ENCODE measurements around the gene ABITRAM. TPM values are rescaled to one million over a fixed set of nuclear protein-coding genes. Genes with fewer than 3 reads are reported as not detected.
"Not testable (repeated sequence)": the region's sequence is repeated elsewhere in the genome, so short reads cannot be mapped to it uniquely, and the experiment has no call there.

ABITRAM gene, protein sequence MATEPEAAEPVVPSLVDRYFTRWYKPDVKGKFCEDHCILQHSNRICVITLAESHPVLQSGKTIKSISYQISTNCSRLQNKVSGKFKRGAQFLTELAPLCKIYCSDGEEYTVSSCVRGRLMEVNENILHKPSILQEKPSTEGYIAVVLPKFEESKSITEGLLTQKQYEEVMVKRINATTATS
- total RNA-seq = 10 to 100 TPM; 11.6 to 14.8 TPM

DNA sequence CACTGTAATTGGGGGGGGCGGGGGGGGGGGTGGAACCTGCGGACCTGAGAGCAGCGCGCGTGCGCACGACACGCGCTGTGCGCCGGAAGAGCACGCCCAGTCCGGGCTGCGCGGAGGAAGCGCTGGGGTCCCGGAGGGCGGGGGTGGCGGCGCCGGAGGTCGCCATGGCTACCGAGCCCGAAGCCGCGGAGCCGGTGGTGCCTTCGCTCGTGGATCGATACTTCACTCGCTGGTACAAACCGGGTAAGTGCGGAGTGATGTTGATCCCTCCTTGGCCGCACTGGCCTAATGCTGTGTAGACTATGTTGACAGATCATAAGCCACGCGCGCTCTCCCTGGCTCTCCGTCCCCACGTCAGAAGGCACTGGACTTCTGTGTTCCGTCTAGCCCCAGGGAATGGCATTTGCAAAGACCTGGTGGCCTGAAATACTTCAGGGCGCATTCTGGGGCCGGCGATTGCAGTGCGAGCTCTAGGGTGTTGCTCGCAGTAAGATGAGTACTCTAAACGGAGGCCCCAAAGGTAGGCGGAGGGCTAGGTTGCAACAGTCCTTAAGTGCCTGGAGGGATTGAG lies at the start of gene ABITRAM:
TSS of gene ABITRAM (plus strand) at position 78 of the 571 bp plus-strand sequence. CDS start at position 165, 87 bp downstream.
- no peaks in the 10 kb centered on the region for H3K9me3 Mint-ChIP-seq
- ATAC-seq (replicated peaks) = peak; percentile 83
- peak within 1 kb of the TSS; percentile 98 for H3K27ac Mint-ChIP-seq
- H3K27me3 Mint-ChIP-seq = no peaks in the 10 kb centered on the region
- H3K4me3 Mint-ChIP-seq = peak within 1 kb of the TSS; percentile 86
- peaks cover 15% of the 10 kb centered on the region for H3K4me1 Mint-ChIP-seq
- H3K36me3 Mint-ChIP-seq (ENCODE audit: low read depth) = peaks cover 27% of the 10 kb centered on the region

GRCh38 chr9:108884701-108885100 lies 49.5 kb upstream of the ABITRAM start:
- peaks cover 15% of the 10 kb centered on the region for H3K4me1 Mint-ChIP-seq
- H3K27ac Mint-ChIP-seq = no peak overlapping the region
- H3K9me3 Mint-ChIP-seq = no peaks in the 10 kb centered on the region
- peaks cover 92% of the 10 kb centered on the region for H3K36me3 Mint-ChIP-seq (ENCODE audit: low read depth)
- no peak for ATAC-seq (replicated peaks)
- H3K27me3 Mint-ChIP-seq = no peaks in the 10 kb centered on the region
- no peak overlapping the region for H3K4me3 Mint-ChIP-seq

DNA sequence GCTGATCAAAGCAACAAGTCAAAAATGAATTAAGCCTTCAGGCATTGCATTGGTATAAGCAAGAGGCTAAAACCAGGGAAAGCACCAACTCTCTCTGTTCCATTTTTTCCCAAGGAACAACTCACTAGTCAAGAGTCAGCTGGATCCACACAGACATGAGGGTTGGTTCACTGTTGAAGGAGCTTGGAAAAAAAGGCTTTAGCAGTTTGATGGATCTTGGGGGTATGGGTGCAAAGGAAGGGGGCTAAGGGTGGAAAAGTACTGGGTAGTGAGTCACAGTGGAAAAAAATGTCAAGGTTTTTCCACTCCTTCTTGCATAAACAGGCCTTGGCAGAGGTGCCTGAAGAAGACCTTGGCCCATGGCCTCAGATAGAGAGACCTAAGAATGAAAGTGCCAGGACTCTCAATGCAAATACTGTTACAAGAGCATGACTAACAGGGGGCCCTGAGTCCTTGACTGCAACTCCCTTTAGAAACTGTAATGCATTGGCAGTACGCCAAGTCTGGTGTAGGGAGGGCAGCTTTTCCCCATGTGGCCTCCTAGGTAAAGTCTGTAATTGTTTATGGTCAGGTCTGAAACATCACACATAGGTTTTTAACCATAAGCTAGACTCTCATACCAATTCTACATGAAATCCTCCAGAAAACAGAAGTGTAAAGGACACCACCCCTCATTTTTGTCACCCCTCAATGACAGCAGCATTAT lies 48.4 kb upstream of the ABITRAM start:
- H3K4me3 Mint-ChIP-seq = peak overlapping the region; percentile 42

DNA sequence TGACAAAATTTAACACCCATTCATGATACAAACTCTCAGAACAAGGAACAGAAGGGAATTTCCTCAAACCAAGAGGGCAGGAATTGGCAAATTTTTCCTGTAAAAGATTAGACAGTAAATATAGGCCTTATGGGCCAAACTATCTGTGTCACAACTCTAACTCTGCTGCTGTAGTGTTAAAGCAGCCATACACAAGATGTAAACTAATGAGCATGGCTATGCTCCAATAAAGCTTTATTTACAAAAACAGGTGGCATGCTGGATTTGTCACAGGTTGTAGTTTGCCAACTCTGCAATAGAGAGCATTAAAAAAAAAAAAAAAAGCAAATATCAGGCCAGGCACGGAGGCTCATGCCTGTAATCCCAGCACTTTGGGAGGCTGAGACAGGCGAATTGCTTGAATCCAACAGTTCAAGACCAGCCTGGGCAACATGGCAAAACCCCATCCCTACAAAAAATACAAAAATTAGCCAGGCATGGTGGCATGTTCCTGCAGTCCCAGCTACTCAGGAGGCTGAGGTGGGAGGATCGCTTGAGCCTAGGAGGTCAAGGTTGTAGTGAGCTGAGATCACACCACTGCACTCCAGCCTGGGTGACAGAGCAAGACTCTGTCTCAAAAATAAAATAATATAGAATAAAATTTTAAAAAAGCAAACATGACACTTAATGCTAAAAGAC lies 47.5 kb upstream of the ABITRAM start:
- H3K27me3 Mint-ChIP-seq; H3K9me3 Mint-ChIP-seq; ATAC-seq (replicated peaks): not testable (repeated sequence)
- Mint-ChIP-seq H3K4me1 (peaks cover 15% of the 10 kb centered on the region), H3K4me3 (peak overlapping the region; percentile 42), H3K36me3 (ENCODE audit: low read depth) (peaks cover 92% of the 10 kb centered on the region), H3K27ac (peak overlapping the region; percentile 93)

More for the DNA sequence above, 48.4 kb upstream of the ABITRAM start:
- Mint-ChIP-seq H3K27me3 (no peaks in the 10 kb centered on the region), H3K9me3 (no peaks in the 10 kb centered on the region), H3K27ac (peak overlapping the region; percentile 93), H3K4me1 (peaks cover 15% of the 10 kb centered on the region), H3K36me3 (ENCODE audit: low read depth) (peaks cover 92% of the 10 kb centered on the region)
- ATAC-seq (replicated peaks) = peak; percentile 98

GRCh38 chr9:108889649-108890067 lies 44.5 kb upstream of the ABITRAM start:
- Mint-ChIP-seq H3K27me3 (no peaks in the 10 kb centered on the region), H3K9me3 (no peaks in the 10 kb centered on the region), H3K4me3 (no peak overlapping the region), H3K36me3 (ENCODE audit: low read depth) (peaks cover 94% of the 10 kb centered on the region), H3K27ac (no peak overlapping the region), H3K4me1 (peaks cover 15% of the 10 kb centered on the region)
- ATAC-seq (replicated peaks) = no peak

- Mint-ChIP-seq H3K4me1 (no peaks in the 10 kb centered on the region), H3K27me3 (no peaks in the 10 kb centered on the region), H3K9me3 (no peaks in the 10 kb centered on the region), H3K36me3 (ENCODE audit: low read depth) (peaks cover 100% of the 10 kb centered on the region), H3K4me3 (no peak overlapping the region), H3K27ac (no peak overlapping the region)
- ATAC-seq (replicated peaks) = no peak
Measured at GRCh38 chr9:108894225-108894997, 39.8 kb upstream of the ABITRAM start.

- no peak overlapping the region for H3K4me3 Mint-ChIP-seq
Measured at GRCh38 chr9:108897324-108898096, 36.7 kb upstream of the ABITRAM start.

GRCh38 chr9:108899023-108899695 lies 35.0 kb upstream of the ABITRAM start:
- not testable (repeated sequence) for H3K4me1 Mint-ChIP-seq, H3K27me3 Mint-ChIP-seq, H3K4me3 Mint-ChIP-seq

More at GRCh38 chr9:108897324-108898096, 36.7 kb upstream of the ABITRAM start:
- peaks cover 100% of the 10 kb centered on the region for H3K36me3 Mint-ChIP-seq (ENCODE audit: low read depth)
- no peak overlapping the region for H3K27ac Mint-ChIP-seq
- no peaks in the 10 kb centered on the region for H3K4me1 Mint-ChIP-seq
- no peaks in the 10 kb centered on the region for H3K9me3 Mint-ChIP-seq
- ATAC-seq (replicated peaks) = no peak
- H3K27me3 Mint-ChIP-seq = no peaks in the 10 kb centered on the region

GRCh38 chr9:108900176-108900575 lies 34.0 kb upstream of the ABITRAM start:
- H3K9me3 Mint-ChIP-seq = no peaks in the 10 kb centered on the region
- no peak for ATAC-seq (replicated peaks)
- H3K36me3 Mint-ChIP-seq (ENCODE audit: low read depth) = peaks cover 100% of the 10 kb centered on the region
- no peaks in the 10 kb centered on the region for H3K27me3 Mint-ChIP-seq
- no peaks in the 10 kb centered on the region for H3K4me1 Mint-ChIP-seq
- H3K27ac Mint-ChIP-seq = no peak overlapping the region
- H3K4me3 Mint-ChIP-seq = no peak overlapping the region

More at GRCh38 chr9:108899023-108899695, 35.0 kb upstream of the ABITRAM start:
- H3K9me3 Mint-ChIP-seq; ATAC-seq (replicated peaks); H3K27ac Mint-ChIP-seq: not testable (repeated sequence)
- H3K36me3 Mint-ChIP-seq (ENCODE audit: low read depth) = peaks cover 100% of the 10 kb centered on the region

DNA sequence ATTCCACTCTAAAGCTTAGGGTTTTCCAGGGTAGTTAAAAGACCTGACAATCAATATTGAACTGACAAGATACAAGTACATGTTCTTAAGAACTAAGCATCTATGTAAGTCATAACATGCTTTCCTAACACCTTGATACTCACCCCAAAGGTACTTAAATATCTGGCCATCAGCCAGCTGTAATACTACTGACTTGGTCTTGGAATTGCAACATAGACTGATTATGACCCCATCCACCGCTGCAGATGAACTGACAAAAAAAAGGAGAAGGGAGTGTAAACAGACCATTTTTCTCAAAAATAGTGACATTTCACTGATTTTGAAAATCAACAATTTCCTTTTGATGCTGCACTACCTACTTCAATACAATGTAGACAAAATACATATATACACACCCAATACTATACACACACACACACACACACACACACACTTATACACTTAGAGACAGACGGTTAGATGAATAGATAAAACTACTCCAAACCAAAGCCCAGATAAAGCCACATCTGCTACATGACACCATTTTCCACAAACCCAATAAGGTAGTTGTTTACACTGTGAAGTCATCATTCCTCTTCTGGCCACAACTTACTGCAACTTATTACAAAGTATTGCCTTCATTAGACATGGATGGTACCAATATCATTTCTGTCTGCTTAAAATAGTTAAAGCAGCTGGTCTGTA lies 30.6 kb upstream of the ABITRAM start:
- no peak for ATAC-seq (replicated peaks)
- H3K27me3 Mint-ChIP-seq = no peaks in the 10 kb centered on the region
- no peak overlapping the region for H3K4me3 Mint-ChIP-seq
- no peak overlapping the region for H3K27ac Mint-ChIP-seq
- peaks cover 100% of the 10 kb centered on the region for H3K36me3 Mint-ChIP-seq (ENCODE audit: low read depth)
- H3K9me3 Mint-ChIP-seq = no peaks in the 10 kb centered on the region
- no peaks in the 10 kb centered on the region for H3K4me1 Mint-ChIP-seq

DNA sequence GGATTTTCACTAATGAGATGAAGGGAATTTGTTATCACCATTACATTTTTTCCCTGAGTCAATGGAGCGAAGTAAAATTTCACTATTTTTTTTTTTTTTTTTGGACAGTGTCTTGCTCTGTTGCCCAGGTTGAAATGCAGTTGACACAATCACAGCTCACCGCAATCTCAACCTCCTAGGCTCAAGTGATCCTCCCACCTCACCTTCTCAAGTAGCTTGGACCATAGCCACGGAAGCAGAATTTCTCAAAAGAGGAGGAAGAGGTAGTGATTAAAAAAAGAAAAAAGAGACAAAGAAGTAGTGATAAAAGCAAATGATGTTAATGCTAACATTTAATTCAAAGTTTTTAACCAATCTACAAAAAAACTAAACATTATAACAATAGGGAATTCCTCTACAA lies 30.0 kb upstream of the ABITRAM start:
- ATAC-seq (replicated peaks) = no peak
- Mint-ChIP-seq H3K27ac (no peak overlapping the region), H3K4me1 (no peaks in the 10 kb centered on the region), H3K4me3 (no peak overlapping the region), H3K27me3 (no peaks in the 10 kb centered on the region), H3K36me3 (ENCODE audit: low read depth) (peaks cover 100% of the 10 kb centered on the region), H3K9me3 (no peaks in the 10 kb centered on the region)

DNA sequence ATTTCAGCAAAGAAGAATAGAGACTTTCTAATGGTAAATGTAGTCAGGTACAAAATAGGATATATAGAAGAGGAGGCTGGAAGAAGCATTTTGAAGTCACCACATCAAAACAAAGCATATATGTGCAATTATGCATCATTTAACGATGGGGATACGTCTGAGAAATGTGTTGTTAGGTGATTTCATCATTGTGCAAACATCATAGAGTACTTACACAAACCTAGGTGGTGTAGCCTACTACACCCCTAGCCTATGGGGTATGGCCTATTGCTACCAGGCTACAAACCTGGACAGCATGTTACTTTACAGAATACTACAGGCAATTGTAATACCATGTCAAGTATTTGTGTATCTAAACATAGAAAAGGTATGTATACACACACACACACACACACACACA lies 28.7 kb upstream of the ABITRAM start:
- H3K36me3 Mint-ChIP-seq (ENCODE audit: low read depth) = peaks cover 100% of the 10 kb centered on the region
- no peaks in the 10 kb centered on the region for H3K27me3 Mint-ChIP-seq
- H3K4me3 Mint-ChIP-seq = no peak overlapping the region
- no peak for ATAC-seq (replicated peaks)
- H3K4me1 Mint-ChIP-seq = no peaks in the 10 kb centered on the region
- no peaks in the 10 kb centered on the region for H3K9me3 Mint-ChIP-seq
- H3K27ac Mint-ChIP-seq = no peak overlapping the region

GRCh38 chr9:108910402-108910801 lies 23.8 kb upstream of the ABITRAM start:
- H3K36me3 Mint-ChIP-seq (ENCODE audit: low read depth) = peaks cover 99% of the 10 kb centered on the region
- ATAC-seq (replicated peaks) = no peak
- no peak overlapping the region for H3K27ac Mint-ChIP-seq
- H3K4me3 Mint-ChIP-seq = no peak overlapping the region
- H3K4me1 Mint-ChIP-seq = peaks cover 8% of the 10 kb centered on the region
- no peaks in the 10 kb centered on the region for H3K27me3 Mint-ChIP-seq
- no peaks in the 10 kb centered on the region for H3K9me3 Mint-ChIP-seq
